ENCODE results near the gene ADH7.

The ADH7 gene

DNA sequence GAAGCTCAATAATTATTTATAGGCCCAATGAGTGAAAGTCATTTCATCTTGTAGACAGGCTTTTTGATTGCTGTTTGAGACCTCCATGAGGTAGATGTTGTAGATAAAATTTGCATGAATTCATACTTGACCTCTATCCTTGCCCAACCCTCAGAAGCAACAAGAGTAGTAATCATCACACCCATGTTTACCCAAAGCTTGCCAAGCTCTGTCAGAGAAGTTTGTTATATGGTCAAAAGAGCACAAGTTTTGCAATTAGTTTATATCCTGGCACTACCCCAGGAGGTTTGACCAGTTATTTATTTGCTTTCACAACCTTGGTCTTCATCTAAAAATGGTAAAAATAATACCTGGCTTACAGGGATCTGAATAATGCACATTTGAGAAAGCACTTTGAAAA lies 20.7 kb downstream of the ADH7 start:
- no peak for DNase-seq
- Mint-ChIP-seq H3K9me3 (no peaks in the 10 kb centered on the region), H3K4me3 (no peak overlapping the region), H3K27me3 (ENCODE audit: low read depth, poor library complexity) (no peaks in the 10 kb centered on the region), H3K36me3 (ENCODE audit: low read depth) (no peaks in the 10 kb centered on the region), H3K4me1 (no peaks in the 10 kb centered on the region), H3K27ac (no peak overlapping the region)
- TF ChIP-seq, protein P1, sequence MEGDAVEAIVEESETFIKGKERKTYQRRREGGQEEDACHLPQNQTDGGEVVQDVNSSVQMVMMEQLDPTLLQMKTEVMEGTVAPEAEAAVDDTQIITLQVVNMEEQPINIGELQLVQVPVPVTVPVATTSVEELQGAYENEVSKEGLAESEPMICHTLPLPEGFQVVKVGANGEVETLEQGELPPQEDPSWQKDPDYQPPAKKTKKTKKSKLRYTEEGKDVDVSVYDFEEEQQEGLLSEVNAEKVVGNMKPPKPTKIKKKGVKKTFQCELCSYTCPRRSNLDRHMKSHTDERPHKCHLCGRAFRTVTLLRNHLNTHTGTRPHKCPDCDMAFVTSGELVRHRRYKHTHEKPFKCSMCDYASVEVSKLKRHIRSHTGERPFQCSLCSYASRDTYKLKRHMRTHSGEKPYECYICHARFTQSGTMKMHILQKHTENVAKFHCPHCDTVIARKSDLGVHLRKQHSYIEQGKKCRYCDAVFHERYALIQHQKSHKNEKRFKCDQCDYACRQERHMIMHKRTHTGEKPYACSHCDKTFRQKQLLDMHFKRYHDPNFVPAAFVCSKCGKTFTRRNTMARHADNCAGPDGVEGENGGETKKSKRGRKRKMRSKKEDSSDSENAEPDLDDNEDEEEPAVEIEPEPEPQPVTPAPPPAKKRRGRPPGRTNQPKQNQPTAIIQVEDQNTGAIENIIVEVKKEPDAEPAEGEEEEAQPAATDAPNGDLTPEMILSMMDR (IDR thresholded peaks at IDR 0.05), result no peak

DNA sequence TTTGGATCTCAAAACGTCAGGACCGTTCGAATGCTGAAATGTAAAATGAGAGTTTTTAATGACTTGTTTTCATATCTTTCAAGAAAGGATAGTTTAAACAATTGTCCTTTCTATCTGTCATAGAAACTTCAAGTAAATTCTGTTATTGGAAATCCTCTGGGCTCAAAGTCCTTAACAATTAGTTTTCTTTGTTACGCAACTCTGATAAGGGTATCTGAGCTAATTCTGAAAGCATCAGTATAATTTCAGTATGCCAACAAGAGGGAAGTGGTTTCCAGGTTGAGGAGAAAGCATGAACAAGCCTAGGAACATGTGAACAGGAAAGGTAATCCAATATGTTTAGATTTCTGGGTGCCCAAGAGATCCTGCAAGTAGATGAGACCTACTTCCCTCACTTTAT lies 22.0 kb downstream of the ADH7 start:
- no peak overlapping the region for H3K4me3 Mint-ChIP-seq
- no peaks in the 10 kb centered on the region for H3K9me3 Mint-ChIP-seq
- DNase-seq, result no peak
- TF ChIP-seq, protein P1 (IDR thresholded peaks at IDR 0.05), result no peak
- no peak overlapping the region for H3K27ac Mint-ChIP-seq
- no peaks in the 10 kb centered on the region for H3K36me3 Mint-ChIP-seq (ENCODE audit: low read depth)
- H3K27me3 Mint-ChIP-seq (ENCODE audit: low read depth, poor library complexity), result no peaks in the 10 kb centered on the region
- no peaks in the 10 kb centered on the region for H3K4me1 Mint-ChIP-seq

DNA sequence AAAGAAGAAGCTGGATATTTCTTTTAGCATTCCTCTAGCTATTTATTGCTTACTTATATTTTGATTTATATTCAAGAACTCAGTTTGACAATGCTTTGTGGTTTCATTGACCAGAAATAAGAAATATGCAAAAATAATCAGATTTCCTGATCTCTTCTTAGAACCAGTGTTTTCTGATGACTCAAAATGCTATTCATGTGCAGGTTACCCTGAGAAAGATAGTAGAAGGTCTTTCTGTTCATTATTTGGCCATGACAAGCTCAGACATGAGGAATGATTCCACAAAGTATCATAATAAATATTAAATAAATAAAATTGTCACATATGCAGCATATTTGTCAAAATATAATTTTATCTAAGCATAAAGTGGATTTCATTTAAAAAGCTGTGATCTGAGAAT lies 24.1 kb downstream of the ADH7 start:
- H3K27ac Mint-ChIP-seq, result no peak overlapping the region
- H3K4me1 Mint-ChIP-seq, result no peaks in the 10 kb centered on the region
- TF ChIP-seq, protein P1 (IDR thresholded peaks at IDR 0.05), result no peak
- no peak overlapping the region for H3K4me3 Mint-ChIP-seq
- DNase-seq, result no peak
- H3K9me3 Mint-ChIP-seq, result no peaks in the 10 kb centered on the region
- no peaks in the 10 kb centered on the region for H3K36me3 Mint-ChIP-seq (ENCODE audit: low read depth)
- H3K27me3 Mint-ChIP-seq (ENCODE audit: low read depth, poor library complexity), result peaks cover 15% of the 10 kb centered on the region

DNA sequence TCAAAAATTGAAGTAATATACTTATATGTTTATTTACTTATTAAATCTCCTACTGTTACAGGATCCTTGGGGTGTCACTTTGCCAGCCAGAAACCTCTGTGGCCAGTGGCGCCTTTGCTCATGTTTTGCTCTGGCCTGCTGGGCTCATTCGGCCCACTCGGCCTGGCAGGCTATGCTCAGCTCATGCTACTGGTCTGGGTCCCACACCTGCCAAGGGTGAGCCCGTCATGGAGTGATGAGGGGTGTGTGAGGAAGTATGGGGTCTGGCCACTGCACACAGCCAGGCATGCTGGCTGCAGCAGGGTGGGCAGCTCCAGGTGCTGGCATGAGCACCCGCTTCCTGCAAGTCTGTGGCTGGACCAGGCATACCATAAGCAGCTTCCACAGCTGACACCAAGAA lies 25.1 kb downstream of the ADH7 start:
- H3K36me3 Mint-ChIP-seq (ENCODE audit: low read depth), result no peaks in the 10 kb centered on the region
- H3K27ac Mint-ChIP-seq, result no peak overlapping the region
- no peaks in the 10 kb centered on the region for H3K9me3 Mint-ChIP-seq
- H3K27me3 Mint-ChIP-seq (ENCODE audit: low read depth, poor library complexity), result peaks cover 17% of the 10 kb centered on the region
- H3K4me3 Mint-ChIP-seq, result no peak overlapping the region
- no peaks in the 10 kb centered on the region for H3K4me1 Mint-ChIP-seq
- TF ChIP-seq, protein P1 (IDR thresholded peaks at IDR 0.05), result no peak
- DNase-seq, result no peak

DNA sequence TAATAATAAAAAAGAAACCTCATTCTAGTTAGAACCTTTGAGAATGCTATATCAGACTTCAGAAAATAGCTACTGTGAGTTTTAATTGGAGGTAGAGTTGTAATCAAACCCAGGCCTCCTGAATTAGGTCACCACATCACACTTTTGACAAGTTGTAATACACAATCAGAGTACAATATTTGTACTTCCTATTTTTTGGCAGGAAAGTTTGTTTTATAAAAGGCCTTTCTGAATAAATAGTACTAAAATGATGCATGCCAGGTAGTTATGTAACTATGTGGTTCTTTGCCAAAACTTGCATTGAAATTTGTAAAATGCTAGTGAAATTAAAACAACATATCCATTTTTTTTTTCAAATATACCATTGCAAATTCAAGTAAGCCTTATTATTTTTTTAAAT lies 26.8 kb downstream of the ADH7 start:
- no peak overlapping the region for H3K4me3 Mint-ChIP-seq
- H3K27me3 Mint-ChIP-seq (ENCODE audit: low read depth, poor library complexity), result peaks cover 22% of the 10 kb centered on the region
- DNase-seq, result no peak
- H3K36me3 Mint-ChIP-seq (ENCODE audit: low read depth), result no peaks in the 10 kb centered on the region
- H3K4me1 Mint-ChIP-seq, result no peaks in the 10 kb centered on the region
- TF ChIP-seq, protein P1 (IDR thresholded peaks at IDR 0.05), result no peak
- no peak overlapping the region for H3K27ac Mint-ChIP-seq
- H3K9me3 Mint-ChIP-seq, result no peaks in the 10 kb centered on the region

DNA sequence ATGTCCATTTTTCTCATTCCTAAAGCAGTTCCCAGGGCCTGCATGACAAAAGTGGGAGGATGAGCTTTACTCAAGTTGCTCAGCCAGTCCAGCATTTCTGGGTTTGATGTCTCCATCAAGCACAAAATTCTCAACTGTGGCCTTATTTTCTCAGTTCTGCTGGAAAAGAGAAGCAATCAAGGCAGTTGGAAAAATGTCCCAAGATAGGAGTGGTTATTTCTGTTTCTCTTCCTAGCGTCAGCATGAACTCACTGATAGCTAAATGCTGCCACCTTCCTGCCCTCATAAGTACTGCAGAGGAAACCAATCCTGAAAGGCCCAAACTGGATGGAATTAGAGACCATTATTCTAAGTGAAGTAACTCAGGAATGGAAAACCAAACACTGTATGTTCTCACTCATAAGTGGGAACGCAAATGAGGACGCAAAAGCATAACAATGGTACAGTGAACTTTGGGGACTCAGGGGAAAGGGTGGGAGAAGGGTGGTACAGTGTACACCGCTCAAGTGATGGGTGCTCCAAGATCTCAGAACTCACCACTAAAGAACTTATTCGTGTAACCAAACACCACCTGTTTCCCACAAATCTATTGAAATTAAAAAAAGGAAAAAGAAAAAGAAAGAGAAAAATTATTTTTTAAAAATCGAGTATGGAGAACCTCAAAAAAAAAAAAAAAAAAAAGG lies 29.6 kb downstream of the ADH7 start:
- H3K4me3 Mint-ChIP-seq, result no peak overlapping the region
- H3K36me3 Mint-ChIP-seq (ENCODE audit: low read depth), result no peaks in the 10 kb centered on the region
- no peak overlapping the region for H3K27ac Mint-ChIP-seq
- H3K27me3 Mint-ChIP-seq (ENCODE audit: low read depth, poor library complexity), result peaks cover 22% of the 10 kb centered on the region
- no peaks in the 10 kb centered on the region for H3K4me1 Mint-ChIP-seq
- DNase-seq, result peak; percentile 80
- TF ChIP-seq, protein P1 (IDR thresholded peaks at IDR 0.05), result peak; percentile 92
- no peaks in the 10 kb centered on the region for H3K9me3 Mint-ChIP-seq
